ENCODE data around the gene CASTOR1.

CASTOR1 gene

GRCh38 chr22:30244066-30244465 is 45.2 kb downstream of the CASTOR1 start:
- no peak for DNase-seq

- DNase-seq: no peak
Observed at GRCh38 chr22:30243661-30244060, 45.6 kb downstream of the CASTOR1 start.

- DNase-seq: no peak
Observed at GRCh38 chr22:30241576-30242371, 47.5 kb downstream of the CASTOR1 start.

- no peak for DNase-seq
Observed at GRCh38 chr22:30240541-30241417, 48.5 kb downstream of the CASTOR1 start.

- DNase-seq: no peak
Observed at GRCh38 chr22:30239488-30240405, 49.6 kb downstream of the CASTOR1 start.

GRCh38 chr22:30238661-30239487 is 50.4 kb downstream of the CASTOR1 start:
- no peak for DNase-seq

GRCh38 chr22:30238136-30238535 is 51.2 kb downstream of the CASTOR1 start:
- DNase-seq: no peak

- DNase-seq: no peak
Observed at GRCh38 chr22:30236875-30237274, 52.4 kb downstream of the CASTOR1 start.

- DNase-seq: no peak
Observed at GRCh38 chr22:30235687-30236170, 53.6 kb downstream of the CASTOR1 start.

All from NCI-H2227 treated with DMSO at 0.1 percent for 48 hours (cell line).